Fibroblast of skin of left quadriceps (primary cell): Measurements from ENCODE around the gene ANTKMT.
A peak's percentile ranks its signal among the peaks of the same experiment; 100 is the strongest.
"Not testable (repeated sequence)": the region's sequence is repeated elsewhere in the genome, so short reads cannot be mapped to it uniquely, and the experiment has no call there.

Source experiments
- DNase-seq, 2 experiments: peaks; one replicate each; pipeline ENCODE4 v3.0.0-alpha.2; 2013; ENCODE audit warnings: low read depth in 2 of 2

Gene ANTKMT

DNA sequence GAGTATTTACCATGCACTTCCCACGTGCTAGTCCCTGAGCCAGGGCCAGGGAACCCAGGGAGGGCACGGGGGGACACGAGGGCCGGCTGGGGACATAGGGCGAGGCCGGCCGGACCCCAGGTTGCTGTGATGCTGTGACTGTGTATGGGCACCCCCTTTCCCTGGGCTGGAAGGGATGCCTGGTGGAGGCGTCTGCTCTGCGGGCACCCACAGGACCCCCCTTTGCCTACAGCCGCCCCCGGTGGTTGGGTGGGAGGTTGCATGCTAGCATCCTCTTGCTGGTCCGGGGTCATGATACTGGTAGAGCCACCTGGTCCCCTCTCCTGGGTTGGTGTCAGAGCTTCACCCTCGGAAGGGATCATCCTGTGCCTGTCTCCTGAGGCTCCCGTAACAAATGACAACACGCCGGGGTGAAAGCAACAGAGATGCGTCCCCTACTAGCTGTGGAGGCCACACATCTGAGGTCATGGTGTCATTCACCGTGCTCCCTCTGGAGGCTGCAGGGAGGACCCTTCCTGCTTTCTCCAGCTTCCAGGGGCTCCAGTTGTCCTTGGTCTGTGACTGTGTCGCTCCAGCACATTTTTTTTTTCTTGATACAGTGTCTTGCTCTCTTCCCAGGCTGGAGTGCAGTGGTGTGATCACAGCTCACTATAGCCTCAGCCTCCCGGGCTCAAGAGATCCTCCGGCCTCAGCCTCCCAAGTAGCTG is 23.0 kb downstream of the ANTKMT start:
- DNase-seq, result no peak

DNA sequence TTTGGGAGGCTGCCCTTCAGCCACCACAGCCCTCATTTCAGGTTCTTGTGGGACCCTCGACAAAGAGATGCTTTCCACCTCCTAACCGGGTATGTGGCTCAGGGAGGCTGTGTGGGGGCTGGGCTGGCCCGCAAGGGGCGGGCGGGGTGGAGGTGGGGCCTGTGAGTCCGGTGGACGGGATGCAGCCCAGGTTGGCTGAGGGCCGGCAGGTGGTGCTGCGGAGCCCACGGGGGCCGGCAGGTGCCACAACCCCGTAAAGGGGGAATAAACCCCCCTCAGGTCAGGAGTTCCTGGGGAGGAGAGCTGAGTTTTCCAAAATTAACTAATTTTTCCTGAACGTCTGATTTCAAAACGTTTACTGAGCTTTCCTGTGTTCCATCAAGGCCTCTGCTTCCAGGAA is 24.8 kb downstream of the ANTKMT start:
- no peak for DNase-seq

DNA sequence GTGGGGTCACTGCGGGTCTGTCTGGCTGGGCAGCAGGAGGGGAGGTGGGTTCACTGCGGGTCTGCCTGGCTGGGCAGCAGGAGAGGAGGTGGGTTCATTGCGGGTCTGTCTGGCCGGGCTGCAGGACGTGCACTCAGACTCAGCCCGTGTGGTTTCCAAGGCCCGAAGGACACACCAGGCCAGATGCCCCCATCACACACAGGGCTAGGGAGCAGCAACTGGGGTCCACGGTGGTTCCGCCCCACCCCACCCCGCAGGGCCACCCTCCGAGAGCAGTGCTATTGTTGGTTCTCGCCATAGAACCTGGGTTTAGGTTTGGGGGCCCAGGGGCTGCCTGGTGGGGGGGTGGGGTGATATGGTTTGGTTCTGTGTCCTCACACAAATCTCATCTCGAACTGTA is 25.7 kb downstream of the ANTKMT start:
- no peak for DNase-seq

DNA sequence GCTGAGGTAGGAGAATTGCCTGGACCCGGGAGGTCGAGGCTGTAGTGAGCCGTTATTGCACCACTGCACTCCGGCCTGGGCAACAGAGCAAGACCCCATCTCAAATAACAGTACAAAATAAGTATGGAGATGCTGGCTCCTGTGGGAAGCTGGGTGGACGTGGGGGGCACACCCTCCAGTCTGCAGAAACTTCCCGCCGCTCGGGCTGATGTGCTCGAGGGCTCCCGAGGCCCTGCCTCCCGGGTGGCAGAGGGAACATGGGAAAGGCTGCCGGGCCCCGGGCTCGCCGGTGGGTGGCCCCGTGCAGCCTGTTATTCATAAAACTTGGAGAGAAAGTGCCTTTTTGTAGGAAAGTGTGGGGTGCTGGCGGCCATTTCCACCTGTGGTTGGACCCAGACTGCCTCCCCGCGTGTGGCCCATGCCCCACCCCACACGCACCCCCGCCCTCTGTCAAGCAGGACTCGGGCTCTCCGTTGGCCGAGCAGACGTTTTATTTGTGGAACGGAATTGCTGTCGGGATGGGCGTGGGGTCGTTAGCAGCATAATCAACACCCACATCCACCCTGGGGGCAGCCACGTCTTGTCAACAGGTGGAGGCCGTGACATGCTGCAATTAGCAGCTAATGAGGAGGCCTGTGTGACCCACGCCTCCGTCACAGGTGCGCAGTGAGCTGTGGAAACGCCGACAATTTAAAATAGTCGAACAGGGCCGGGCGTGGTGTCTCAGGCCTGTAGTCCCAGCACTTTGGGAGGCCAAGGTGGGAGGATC is 27.2 kb downstream of the ANTKMT start:
- DNase-seq, result no peak

DNA sequence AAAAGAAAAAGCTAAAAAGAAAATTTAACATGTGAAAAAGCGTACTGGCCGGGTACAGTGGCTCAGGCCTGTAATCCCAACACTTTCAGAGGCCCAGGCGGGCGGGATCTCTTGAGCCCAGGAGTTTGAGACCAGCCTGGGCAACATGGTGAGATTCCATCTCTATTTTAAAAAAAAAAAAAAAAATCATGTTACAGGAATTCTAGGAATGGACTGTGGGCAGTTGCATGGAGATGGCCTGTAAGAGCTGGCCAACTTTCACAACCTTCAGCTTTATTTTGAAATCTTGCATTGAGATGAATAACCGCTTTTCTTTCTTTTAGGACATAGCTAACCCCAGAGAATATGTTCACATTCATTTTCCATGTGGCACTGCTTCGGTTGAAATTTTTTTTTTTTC is 28.1 kb downstream of the ANTKMT start:
- peak; percentile 40 to 48 for DNase-seq

DNA sequence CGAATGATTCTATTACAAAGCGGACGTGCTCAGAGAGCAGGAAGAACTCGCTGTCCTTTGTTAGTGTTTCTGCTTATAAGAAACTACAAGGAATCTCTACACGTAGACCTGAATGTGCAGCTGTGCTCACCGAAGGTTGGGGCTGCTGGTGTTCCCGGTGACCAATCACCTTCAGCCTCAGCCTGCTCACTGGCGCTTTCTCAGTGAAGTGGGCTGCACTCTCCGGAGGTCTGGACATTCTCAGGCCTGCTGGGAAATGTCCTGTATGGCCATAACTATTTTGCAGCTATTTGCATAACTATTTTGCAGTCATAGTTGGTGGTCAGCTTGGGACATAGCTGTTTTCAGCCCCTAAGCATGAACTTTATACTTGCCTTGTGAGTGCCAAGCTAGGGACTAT is 29.5 kb downstream of the ANTKMT start:
- DNase-seq, result no peak

DNA sequence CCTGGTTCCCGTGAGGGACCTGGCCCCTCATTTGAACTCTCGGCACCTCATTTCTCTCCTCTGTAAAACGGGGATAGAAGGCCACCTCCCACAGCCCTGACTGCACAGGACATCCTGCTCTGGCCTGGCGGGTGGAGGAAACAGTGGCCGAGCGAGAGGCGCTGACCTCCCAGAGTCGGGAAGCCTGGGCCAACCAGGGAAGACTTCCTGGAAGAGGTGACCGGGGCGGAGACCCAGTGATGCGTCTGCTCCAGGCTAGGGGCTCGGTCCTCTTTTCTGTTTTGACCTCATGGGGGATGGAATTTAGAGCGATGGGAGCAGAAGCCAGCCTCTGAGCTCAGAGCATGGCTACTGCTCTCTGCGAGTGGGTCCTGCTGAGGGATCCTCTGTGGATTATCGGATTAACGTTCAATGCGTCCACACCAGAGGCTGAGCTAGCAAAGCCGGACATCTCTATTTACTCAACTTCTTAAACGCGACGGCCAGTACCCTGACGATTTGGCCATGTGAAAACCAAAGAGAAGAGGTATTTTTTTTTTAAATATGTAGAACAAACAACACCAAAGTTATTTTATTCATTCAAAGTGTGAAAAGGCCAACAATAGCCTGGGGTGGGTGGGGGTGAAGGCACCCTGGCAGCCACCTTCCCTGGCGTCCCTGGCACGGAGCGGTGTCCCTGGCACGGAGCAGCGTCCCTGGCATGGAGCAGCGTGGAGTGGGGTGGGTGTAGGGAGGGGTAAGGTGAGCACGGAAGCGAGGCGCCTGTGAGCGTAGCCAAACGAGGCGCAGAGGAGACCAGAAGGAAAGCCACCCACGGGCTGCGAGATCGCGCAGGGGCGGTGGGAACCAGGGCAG is 30.4 kb downstream of the ANTKMT start:
- no peak for DNase-seq

DNA sequence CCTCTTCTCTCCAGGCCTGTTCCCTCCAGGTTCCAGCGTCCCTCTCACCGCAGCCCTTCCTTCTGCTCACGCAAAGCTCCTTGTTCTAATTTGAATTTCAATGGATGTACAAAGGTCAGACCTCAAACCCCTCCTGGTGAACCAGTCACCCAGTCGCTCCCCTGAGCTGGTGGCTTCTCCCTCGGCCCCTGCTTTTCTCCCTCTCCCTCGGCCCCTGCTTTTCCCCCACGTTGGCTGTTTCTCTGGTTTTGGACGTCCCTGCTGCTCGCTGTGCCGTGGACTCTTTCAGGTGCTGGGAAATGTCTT is 31.0 kb downstream of the ANTKMT start:
- no peak for DNase-seq

DNA sequence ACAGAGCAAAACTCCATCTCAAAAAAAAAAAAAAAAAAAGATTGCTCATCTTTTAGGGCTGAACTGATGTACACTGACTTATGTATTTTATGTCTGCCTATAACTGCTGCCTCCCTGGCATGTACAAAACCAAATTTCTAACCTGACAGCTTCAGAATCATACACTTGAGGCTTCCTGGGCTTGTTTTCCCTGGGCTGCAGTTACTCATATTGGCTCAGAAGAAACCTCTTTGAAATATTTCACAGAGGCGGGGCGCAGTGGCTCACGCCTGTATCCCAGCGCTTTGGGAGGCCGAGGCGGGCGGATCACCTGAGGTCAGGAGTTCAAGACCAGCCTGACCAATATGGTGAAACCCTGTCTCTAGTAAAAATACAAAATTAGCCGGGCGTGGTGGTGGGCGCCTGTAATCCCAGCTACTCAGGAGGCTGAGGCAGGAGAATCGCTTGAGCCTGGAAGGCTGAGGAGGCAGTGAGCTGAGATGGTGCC is 33.2 kb downstream of the ANTKMT start:
- DNase-seq, result not testable (repeated sequence)

DNA sequence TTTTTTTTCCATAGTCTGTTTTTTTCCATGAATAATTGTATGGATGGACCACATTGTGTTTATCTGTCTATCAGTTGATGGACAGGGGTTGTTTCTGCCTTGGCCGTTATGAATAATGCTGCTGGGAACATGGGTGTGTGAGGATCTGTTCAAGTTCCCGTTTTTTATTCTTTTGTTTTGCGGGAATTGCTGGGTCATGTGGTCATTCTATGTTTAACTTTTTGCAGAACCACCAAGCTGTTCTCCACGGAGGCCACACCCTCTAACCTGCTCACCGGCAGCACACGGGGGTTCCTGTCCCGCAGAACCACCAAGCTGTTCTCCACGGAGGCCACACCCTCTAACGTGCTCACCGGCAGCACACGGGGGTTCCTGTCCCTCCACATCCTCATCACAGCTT is 33.7 kb downstream of the ANTKMT start:
- no peak for DNase-seq

DNA sequence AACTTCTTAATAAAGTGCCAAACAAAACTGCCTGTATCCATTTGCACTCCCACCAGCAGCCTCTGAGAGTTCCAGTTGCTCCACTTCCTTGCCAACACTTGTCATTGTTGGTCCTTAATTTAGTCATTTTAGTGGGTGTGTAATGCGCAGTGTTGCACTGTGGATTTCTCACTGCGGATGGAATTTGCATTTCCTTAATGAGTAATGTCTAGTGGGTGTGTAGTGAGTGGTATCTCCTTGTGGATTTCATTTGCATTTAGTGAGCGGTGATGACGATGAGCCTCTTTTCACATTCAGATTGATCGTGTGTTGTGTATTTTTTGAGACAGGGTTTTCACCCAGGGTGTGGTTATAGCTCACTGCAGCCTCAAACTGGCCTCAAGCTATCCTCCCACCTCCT is 35.5 kb downstream of the ANTKMT start:
- no peak for DNase-seq

DNA sequence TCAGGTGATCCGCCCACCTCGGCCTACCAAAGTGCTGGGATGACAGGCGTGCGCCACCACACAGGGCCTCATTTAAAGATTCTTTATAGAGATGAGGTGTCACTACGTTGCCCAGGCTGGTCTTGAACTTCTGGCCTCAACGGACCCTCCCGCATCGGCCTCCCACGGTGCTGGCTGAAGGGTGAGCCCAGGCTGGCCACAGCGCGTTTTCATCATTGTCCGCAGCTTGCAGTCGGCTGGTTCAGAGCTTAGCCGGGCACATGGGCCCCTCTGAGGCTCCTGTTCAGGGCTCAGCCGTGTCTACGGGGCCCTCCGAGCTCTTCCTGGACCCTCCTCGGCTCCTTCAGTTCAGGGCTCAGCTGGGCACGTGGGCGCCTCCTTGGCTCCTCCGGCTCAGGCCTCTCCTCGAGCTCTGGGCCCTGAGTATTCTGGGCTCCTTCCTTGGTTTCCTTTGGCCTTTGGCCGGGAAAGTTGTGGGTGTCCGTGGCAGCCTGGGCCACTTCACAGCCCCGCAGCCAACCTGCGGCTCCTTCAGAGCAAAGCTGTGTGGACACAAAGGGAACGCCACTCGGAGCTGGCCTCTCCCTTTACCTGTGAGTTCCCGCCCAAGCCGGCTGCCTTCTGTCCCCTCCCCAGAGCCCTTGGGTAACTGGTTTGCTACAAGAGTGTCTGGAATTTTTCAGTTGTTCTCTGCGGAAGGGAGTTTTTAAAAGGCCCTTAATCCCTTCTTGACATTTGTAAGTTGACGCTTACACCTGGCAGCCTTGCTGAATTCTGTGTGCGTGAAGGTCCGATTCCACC is 38.4 kb downstream of the ANTKMT start:
- no peak for DNase-seq

DNA sequence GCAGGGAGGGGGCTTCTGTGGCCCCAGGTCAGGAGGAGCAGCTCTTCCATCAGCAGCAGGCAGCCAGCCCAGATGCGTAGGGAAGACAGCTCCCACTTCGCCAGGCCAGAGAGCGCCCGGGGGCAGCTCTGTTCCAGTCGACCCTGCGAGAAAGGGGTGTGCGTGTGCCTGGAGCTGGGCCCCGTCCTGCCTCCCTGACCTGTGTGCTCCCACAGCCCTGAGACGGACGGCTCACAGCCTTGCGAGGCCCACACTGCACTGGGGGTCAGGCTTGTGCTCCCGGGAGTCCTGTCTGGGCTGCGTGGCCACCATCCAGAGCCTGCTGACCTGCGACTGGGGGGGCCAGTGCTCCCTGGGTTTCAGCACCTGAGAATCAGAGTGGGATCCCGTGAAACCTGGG is 39.1 kb downstream of the ANTKMT start:
- DNase-seq, result no peak

DNA sequence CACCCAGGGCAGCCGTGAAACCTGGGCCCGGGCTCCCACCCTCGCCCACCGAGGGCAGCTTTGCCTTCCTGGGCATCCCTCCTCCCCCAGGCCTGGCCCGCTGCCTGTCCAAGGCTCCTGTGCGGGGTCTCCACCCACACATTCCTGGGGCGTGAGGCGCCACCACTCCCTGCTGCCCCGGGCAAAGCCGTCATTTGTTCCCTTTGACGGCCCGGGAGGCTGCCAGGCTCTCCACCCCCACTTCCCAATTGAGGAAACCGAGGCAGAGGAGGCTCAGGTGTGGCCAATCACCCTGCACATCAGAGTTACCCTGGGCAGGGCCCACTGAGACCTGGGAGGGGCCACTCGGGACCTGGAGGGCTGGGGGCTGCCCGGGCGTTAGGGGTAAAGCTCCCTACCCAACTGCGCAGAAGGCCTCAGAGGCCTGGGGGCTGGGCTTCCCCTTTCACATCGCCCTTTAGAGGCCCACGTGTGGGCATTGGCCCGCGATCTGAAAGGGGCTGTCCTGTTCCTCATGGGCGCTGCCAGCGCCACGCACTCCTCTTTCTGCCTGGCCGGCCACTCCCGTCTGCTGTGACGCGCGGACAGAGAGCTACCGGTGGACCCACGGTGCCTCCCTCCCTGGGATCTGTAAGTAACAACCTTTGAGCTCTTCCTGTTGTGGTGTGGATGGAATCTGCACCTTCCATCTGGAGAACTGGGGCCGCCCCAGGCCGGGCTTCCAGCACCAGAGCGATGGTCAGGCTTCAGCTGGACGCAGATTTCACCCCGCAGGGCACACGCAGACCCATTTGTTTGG is 39.8 kb downstream of the ANTKMT start, which contains the start of gene MSLN:
Gene MSLN (plus strand): TSS at position 190 of the 799 bp plus-strand sequence. CDS start 1,947 bp downstream, outside the sequence.
- no peak for DNase-seq

DNA sequence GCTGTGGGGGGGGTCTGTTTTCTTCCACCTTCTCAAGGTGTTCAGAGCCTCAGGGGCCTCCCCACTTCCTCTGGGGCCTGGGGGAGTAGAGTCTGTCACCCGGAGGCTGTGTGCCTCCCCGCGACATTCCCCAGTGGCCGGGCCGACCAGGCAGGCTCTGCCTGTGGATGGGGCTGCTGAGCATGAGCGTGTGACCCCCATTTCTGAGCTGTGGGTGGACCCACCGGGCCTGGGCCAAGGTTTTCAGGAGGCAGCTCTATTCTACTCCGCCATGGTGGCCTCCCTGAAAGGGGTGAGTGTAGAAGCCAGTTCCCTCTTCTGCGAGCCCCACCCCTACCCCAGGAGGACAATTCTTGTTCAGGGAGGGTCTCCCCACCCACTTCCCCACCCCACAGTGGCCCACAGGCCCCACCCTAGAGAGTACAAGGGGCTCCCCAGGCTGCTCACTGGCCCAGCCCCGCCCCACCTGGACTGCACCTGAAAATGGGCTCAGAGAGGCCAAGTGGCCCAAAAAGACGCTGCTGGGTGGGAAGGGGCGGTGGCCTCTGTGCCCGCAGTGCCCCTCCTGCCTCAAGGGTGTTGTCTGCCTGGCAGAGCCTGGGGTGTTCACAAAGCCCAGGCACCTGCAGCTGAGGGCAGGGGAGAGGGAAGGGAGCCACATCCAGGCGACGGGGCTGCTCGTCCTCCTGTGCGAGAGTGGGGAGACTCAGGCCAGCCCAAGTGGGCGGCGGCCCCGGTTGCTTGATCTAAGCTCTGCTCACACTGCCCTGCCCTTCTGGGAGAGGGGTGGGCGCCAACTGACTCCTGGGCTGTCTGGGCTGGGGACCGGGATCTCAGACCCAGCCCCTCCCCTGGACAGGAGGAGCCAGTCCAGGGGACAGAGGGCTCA is 40.9 kb downstream of the ANTKMT start:
- DNase-seq, result no peak

DNA sequence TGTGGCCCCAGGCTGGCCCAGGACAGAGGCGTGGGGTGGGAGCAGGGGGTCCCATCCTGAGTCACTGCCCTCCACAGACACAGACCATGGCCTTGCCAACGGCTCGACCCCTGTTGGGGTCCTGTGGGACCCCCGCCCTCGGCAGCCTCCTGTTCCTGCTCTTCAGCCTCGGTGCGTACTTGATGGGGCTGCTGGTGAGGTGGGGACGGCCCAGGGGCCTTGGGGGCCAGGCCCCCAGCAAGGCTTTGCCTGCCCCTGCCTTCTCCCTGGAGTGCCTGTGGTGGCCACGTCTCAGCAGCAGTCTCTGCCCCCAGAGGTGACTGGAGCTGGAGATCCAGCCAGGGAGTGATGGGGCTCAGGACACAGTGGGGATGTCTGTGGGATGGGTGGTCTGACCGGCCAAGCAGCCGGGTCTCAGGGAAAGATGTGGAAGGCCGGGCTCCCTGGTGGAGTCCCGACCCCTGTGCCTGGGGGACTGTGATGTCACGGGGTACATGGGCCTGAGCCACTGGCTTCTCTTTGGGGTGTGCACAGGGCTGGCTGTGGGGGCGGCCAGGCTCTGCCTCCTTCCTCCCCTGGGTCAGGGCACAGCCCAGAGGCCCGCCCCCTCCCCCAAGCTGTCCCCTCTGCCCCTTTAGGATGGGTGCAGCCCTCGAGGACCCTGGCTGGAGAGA is 41.8 kb downstream of the ANTKMT start:
- DNase-seq, result no peak

DNA sequence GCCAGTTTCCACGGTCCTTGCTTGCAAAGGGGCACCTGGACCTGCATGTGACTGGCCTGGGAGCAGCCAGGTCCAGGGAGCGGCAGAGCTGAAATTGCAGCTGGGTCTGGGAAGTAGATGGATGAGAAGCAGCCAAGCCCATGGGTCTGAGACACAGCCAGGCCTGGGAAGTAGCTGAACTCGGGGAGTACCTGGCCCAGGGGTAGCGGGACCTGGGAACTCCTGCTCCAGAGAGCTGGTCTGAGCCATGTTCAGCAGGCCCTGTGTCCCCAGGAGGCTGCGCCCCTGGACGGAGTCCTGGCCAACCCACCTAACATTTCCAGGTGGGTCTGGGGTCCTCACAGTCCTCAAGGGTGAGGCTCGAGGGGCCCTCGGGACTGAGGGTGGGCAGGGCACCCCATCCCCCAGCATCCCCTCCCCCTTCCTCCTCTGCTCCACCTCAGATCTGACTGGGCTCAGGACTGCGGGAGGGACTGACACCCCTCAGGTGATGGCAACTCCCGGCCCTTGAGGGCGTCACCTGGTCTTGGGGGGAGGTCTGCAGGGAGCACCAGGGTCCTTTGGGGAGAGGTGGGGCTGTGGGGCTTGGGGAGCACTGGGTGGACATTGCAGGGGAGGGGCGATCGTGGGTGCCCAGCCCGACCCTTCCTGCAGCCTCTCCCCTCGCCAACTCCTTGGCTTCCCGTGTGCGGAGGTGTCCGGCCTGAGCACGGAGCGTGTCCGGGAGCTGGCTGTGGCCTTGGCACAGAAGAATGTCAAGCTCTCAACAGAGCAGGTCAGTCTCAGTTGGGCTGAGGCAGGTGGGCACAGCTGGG is 42.6 kb downstream of the ANTKMT start:
- no peak for DNase-seq

DNA sequence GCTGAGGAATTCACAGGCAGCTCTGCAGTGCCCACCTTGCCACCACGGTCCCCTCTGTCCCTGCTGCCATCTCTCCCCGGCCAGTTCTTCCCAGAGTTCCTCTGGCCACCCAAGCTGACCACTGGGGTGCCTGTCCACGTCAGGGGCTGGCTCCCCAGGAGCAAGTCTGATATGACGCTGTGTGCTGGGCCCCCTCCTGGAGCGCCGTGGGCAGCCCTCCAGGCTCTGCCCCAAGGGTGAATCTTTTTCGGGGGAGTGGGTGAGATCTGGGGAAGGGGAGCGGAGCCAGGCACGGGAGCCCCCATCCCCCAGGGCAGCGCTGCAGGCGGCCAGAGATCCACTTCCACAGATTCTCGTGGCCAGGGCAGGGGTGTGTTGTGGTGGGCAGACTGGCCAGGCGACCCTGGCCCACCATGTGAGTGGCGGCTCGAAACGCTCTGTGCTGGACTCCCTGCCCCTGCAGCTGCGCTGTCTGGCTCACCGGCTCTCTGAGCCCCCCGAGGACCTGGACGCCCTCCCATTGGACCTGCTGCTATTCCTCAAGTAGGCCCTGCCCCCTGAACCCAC is 43.3 kb downstream of the ANTKMT start:
- no peak for DNase-seq
